ENCODE results near the gene DPF3. TPM values are rescaled to one million over a fixed set of nuclear protein-coding genes. Genes with fewer than 3 reads are reported as not detected.

Gene DPF3
- total RNA-seq, 1 donor from 2014 or later, result 0.11 TPM

DNA sequence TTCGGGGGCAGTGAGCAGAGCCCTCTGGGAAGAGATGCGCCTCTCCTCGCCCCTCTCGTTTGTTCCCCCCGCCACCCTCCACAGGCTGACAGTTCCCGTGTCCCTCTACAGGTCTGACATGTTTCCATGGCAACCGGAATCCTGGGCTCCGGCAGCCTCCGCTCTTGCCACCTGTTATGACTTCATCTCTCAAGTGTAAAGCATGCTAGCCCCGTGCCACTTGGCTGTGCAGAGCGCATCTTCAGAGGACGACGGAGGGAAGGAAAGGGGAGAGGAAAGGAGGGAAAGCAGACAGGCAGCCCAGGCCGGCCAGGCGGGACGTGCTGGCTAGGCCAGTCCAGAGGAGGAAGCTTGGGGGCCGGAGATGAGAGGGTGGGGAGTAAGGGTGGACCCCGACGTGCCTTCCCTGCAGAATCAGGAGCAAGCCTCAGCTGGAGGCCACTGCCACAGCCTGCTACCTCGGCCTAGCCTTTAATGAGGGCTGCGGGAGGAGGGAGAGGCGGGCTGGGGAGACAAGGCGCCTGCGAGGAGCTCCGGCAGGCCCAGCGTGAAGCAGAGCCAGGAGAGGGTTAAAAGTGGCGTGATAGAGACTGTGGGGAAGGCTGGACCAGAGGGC, 214.3 kb downstream of the DPF3 start:
- TF ChIP-seq, protein P1, sequence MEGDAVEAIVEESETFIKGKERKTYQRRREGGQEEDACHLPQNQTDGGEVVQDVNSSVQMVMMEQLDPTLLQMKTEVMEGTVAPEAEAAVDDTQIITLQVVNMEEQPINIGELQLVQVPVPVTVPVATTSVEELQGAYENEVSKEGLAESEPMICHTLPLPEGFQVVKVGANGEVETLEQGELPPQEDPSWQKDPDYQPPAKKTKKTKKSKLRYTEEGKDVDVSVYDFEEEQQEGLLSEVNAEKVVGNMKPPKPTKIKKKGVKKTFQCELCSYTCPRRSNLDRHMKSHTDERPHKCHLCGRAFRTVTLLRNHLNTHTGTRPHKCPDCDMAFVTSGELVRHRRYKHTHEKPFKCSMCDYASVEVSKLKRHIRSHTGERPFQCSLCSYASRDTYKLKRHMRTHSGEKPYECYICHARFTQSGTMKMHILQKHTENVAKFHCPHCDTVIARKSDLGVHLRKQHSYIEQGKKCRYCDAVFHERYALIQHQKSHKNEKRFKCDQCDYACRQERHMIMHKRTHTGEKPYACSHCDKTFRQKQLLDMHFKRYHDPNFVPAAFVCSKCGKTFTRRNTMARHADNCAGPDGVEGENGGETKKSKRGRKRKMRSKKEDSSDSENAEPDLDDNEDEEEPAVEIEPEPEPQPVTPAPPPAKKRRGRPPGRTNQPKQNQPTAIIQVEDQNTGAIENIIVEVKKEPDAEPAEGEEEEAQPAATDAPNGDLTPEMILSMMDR (IDR thresholded peaks at IDR 0.05), result no peak
- H3K9me3 ChIP-seq, result no peaks in the 10 kb centered on the region
- no peaks in the 10 kb centered on the region for H3K27me3 ChIP-seq
- intact Hi-C loops (cut with DNase I), result no loop called here
- H3K4me1 ChIP-seq, result no peaks in the 10 kb centered on the region
- no peak overlapping the region for H3K4me3 ChIP-seq
- no peak for DNase-seq (ENCODE audit: low spot score in 2 of 2)
- H3K27ac ChIP-seq, result no peak overlapping the region
- H3K36me3 ChIP-seq, result no peaks in the 10 kb centered on the region

DNA sequence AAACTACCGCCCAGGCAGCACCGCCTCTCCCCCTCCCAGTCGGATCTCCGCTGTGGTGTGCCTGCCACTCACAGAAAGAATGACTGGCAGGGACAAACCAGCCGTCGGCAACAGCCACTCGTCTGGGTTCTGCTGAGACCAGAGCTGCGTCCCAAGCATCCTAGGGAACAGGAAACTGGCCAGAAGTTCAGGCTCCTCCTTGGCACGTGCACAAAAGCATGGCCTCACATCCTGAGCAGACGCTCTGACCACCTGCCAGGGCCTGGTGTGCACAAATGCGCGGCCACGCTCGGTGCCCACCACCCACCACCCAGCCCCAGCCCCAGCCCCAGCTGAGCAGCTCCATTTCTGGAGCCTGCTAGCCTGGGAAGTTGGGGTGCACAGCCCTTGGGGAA, 214.8 kb downstream of the DPF3 start:
- Histone ChIP-seq H3K27me3 (no peaks in the 10 kb centered on the region), H3K36me3 (no peaks in the 10 kb centered on the region), H3K9me3 (no peaks in the 10 kb centered on the region), H3K4me3 (no peak overlapping the region), H3K4me1 (no peaks in the 10 kb centered on the region), H3K27ac (no peak overlapping the region)
- TF ChIP-seq, protein P1 (IDR thresholded peaks at IDR 0.05), result no peak
- DNase-seq (ENCODE audit: low spot score in 2 of 2), result no peak
- intact Hi-C loops (cut with DNase I), result no loop called here

DNA sequence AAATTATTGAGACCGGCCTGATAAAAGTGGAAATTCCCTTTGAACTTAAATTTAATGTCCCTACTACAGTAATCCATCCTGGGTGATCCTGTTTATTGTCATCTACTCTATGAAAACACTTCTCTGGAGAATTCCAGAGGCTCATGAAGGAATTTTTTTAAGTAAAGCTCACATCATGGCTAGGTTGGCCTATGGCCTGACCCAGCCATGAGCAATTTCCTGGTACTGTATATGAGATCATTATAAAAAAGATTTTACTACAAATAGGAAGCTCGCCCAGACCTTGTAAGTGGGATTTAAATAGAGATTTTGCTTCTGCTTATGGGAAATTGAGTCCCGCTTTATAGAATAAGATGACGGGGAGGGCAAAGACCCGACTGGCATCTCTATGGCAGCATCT, 215.5 kb downstream of the DPF3 start:
- DNase-seq (ENCODE audit: low spot score in 2 of 2), result no peak
- Histone ChIP-seq H3K4me3 (no peak overlapping the region), H3K27ac (no peak overlapping the region), H3K9me3 (no peaks in the 10 kb centered on the region), H3K4me1 (no peaks in the 10 kb centered on the region), H3K36me3 (no peaks in the 10 kb centered on the region), H3K27me3 (no peaks in the 10 kb centered on the region)
- intact Hi-C loops (cut with DNase I), result no loop called here
- TF ChIP-seq, protein P1 (IDR thresholded peaks at IDR 0.05), result no peak

DNA sequence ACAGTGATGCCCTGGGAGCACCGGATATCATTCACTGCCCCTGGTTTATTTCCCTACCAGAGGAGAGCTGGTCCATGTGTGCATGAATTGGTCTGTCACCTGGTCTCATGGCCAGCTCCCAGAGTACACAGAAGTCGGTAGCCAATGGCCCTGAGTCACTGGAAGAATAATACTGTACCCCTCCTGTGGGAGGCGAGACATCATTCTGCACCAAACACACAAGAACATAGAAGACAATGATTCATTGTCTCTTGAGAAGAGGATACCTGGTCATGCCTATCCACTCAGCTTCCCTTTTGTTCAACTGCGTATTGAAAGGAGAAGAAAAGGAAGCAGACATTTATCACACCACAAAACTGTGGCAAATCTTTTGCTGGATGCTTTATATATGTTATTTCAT, 216.2 kb downstream of the DPF3 start:
- H3K4me3 ChIP-seq, result no peak overlapping the region
- no peak for DNase-seq (ENCODE audit: low spot score in 2 of 2)
- H3K4me1 ChIP-seq, result no peaks in the 10 kb centered on the region
- H3K27ac ChIP-seq, result no peak overlapping the region
- intact Hi-C loops (cut with DNase I), result no loop called here
- H3K9me3 ChIP-seq, result no peaks in the 10 kb centered on the region
- H3K27me3 ChIP-seq, result no peaks in the 10 kb centered on the region
- TF ChIP-seq, protein P1 (IDR thresholded peaks at IDR 0.05), result no peak
- no peaks in the 10 kb centered on the region for H3K36me3 ChIP-seq

DNA sequence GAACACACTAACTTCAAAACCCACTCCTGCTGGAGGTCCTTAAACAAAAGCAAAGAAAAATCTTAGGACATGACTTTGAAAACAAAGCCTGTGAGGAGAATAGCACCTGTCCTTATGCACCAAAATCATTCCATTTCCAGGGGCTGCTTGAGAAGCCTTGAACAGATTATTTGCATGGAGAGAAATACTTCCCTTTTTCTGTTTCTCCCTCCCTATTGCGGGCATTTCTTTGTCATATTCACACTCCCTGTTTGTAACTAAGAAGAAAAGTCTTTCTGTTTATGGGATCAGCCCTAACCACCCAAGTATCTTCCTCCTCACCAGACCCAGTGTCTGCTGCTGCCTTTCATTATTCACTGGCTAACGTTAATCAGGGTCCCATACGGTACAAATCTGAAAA, 218.8 kb downstream of the DPF3 start:
- Histone ChIP-seq H3K4me1 (no peaks in the 10 kb centered on the region), H3K9me3 (no peaks in the 10 kb centered on the region), H3K27ac (no peak overlapping the region), H3K4me3 (no peak overlapping the region), H3K27me3 (no peaks in the 10 kb centered on the region), H3K36me3 (no peaks in the 10 kb centered on the region)
- intact Hi-C loops (cut with DNase I), result no loop called here
- TF ChIP-seq, protein P1 (IDR thresholded peaks at IDR 0.05), result no peak
- no peak for DNase-seq (ENCODE audit: low spot score in 2 of 2)

DNA sequence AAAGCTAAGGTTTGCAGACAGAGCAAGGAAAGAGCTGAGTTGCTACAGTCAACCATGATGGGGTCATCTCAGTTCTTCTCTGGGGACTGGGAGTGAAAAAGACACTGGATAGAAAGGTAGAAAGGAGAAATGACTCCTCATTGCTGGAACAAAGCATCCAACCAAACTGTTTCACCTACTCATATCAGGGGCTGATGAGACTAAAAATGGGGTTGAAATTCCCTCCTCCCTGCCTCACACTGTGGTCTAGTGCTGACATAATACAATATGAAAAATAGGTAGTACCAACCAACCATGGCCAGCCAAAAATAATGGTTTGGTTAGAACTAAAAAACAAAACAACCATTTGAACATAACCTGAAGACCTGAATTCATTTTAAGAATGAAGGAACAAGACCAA, 220.7 kb downstream of the DPF3 start:
- intact Hi-C loops (cut with DNase I), result no loop called here
- H3K4me1 ChIP-seq, result no peaks in the 10 kb centered on the region

More for the DNA sequence above, 220.7 kb downstream of the DPF3 start:
- no peak for DNase-seq (ENCODE audit: low spot score in 2 of 2)
- Histone ChIP-seq H3K9me3 (no peaks in the 10 kb centered on the region), H3K27ac (no peak overlapping the region), H3K27me3 (no peaks in the 10 kb centered on the region), H3K36me3 (no peaks in the 10 kb centered on the region), H3K4me3 (no peak overlapping the region)
- TF ChIP-seq, protein P1 (IDR thresholded peaks at IDR 0.05), result no peak

Measured in ascending aorta (tissue), 2 donors.